ENCODE measurements around the gene GJA3.

DNA sequence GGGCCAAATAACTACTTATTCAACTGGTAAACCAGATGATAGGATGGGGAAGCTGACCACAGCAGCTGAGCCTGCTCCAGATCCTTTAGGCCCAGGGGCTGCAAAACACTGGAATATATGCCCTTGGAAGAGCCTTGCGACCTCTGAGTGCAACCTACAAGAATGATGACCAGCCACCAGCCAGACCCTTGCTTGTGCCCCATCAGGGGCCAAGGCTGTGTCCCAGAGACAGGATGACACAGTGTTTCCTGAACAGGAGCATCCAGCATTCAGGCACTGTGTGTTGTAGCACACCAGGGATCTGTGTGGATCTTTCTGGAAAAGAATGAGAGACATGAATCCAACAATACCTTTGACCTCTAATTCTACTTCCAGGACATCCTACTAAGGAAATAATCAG, 14.5 kb downstream of the GJA3 start:
- TF ChIP-seq, protein P1, sequence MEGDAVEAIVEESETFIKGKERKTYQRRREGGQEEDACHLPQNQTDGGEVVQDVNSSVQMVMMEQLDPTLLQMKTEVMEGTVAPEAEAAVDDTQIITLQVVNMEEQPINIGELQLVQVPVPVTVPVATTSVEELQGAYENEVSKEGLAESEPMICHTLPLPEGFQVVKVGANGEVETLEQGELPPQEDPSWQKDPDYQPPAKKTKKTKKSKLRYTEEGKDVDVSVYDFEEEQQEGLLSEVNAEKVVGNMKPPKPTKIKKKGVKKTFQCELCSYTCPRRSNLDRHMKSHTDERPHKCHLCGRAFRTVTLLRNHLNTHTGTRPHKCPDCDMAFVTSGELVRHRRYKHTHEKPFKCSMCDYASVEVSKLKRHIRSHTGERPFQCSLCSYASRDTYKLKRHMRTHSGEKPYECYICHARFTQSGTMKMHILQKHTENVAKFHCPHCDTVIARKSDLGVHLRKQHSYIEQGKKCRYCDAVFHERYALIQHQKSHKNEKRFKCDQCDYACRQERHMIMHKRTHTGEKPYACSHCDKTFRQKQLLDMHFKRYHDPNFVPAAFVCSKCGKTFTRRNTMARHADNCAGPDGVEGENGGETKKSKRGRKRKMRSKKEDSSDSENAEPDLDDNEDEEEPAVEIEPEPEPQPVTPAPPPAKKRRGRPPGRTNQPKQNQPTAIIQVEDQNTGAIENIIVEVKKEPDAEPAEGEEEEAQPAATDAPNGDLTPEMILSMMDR (IDR thresholded peaks at IDR 0.05; ENCODE audit: borderline replicate concordance, extremely low read depth, low read length, poor library complexity, severe bottlenecking) = no peak
- no peak for TF ChIP-seq EZH2 (IDR thresholded peaks at IDR 0.05; ENCODE audit: borderline replicate concordance, low read depth, low read length, severe bottlenecking)
